SKM-1 treated with dmso at 0.1 percent for 144 hours (cell line): ENCODE measurements around the gene ATP6V1G3.
"Not testable (repeated sequence)": the region's sequence is repeated elsewhere in the genome, so short reads cannot be mapped to it uniquely, and the experiment has no call there.

Source experiments
- DNase-seq: peaks from one replicate; lab custom pipeline; 2025; ENCODE audit not compliant: unreplicated experiment; lab: John Stamatoyannopoulos, UW

ATP6V1G3 gene

GRCh38 chr1:198543670-198544260 is 3.3 kb upstream of the ATP6V1G3 start:
- peak; percentile 69 for DNase-seq

GRCh38 chr1:198542632-198543031 is 2.2 kb upstream of the ATP6V1G3 start:
- DNase-seq, result no peak

GRCh38 chr1:198541737-198542136 is 1.3 kb upstream of the ATP6V1G3 start:
- DNase-seq, result no peak

GRCh38 chr1:198538579-198539364 is 1.7 kb downstream of the ATP6V1G3 start:
- no peak for DNase-seq

- no peak for DNase-seq
These were observed 4.8 kb downstream of the ATP6V1G3 start for GRCh38 chr1:198535631-198536030.

GRCh38 chr1:198534548-198535418 is 5.7 kb downstream of the ATP6V1G3 start:
- DNase-seq, result no peak

GRCh38 chr1:198531891-198532290 is 8.6 kb downstream of the ATP6V1G3 start:
- DNase-seq, result no peak

- no peak for DNase-seq
These were observed 9.5 kb downstream of the ATP6V1G3 start for GRCh38 chr1:198530953-198531352.

- DNase-seq, result no peak
These were observed 11.1 kb downstream of the ATP6V1G3 start for GRCh38 chr1:198529414-198529813.

- DNase-seq, result no peak
These were observed 12.1 kb downstream of the ATP6V1G3 start for GRCh38 chr1:198528364-198528763.

GRCh38 chr1:198524556-198524955 is 15.9 kb downstream of the ATP6V1G3 start:
- no peak for DNase-seq

GRCh38 chr1:198524127-198524526 is 16.4 kb downstream of the ATP6V1G3 start:
- not testable (repeated sequence) for DNase-seq

- DNase-seq, result no peak
These were observed 17.1 kb downstream of the ATP6V1G3 start for GRCh38 chr1:198523182-198523950.

- DNase-seq, result no peak
These were observed 19.8 kb downstream of the ATP6V1G3 start for GRCh38 chr1:198520524-198521254.

- DNase-seq, result no peak
These were observed 20.6 kb downstream of the ATP6V1G3 start for GRCh38 chr1:198519639-198520501.

- DNase-seq, result no peak
These were observed 22.8 kb downstream of the ATP6V1G3 start for GRCh38 chr1:198517623-198518199.

GRCh38 chr1:198500096-198500495 is 40.4 kb downstream of the ATP6V1G3 start:
- no peak for DNase-seq

- no peak for DNase-seq
These were observed 40.9 kb downstream of the ATP6V1G3 start for GRCh38 chr1:198499588-198499987.

GRCh38 chr1:198498881-198499280 is 41.6 kb downstream of the ATP6V1G3 start:
- no peak for DNase-seq
